ENCODE results near the gene GLP1R.

The GLP1R gene

DNA sequence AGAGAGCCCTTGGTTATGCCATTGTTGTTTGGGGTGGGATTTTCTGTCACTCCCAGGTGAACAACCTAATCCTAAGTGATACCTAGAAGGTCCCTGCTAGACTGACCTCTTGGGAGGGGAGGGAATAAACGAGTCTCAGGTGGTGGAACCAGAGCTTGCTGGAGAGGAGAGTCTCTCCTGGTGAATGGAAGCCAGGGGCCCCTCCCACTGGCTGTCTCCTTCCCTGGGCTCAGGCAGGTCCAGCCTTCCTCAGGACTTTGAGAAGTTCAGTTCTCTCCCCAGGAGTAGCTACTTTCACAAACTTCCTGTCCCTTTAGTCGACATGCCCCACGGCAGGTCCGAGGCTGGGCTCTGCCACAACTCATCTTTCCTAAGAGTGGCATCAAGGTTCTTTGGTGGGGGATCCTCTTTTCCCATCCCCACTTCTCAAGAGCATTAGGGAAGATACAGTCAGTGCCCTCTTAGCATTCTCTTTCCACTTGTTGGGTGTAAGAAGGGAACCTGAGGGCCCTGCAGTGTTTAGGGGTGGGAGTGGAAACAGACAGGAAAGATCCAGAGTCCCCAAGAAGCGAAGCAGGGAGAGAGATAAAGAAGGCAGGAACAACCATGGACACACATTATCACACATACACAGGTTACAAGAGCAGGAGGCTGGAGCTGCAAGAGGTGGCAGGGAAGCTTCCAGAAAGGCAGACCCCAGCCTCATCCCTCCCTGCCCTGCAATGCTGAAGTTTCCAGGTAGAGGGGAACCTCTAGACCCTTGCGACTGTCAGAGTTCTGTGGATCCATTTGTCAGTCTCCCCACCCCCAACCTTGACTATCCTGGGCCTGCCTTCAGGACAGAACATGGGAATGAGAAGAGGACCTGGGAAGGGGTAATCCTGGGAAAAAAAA, 900 bp upstream of the GLP1R start:
- DNase-seq = no peak

DNA sequence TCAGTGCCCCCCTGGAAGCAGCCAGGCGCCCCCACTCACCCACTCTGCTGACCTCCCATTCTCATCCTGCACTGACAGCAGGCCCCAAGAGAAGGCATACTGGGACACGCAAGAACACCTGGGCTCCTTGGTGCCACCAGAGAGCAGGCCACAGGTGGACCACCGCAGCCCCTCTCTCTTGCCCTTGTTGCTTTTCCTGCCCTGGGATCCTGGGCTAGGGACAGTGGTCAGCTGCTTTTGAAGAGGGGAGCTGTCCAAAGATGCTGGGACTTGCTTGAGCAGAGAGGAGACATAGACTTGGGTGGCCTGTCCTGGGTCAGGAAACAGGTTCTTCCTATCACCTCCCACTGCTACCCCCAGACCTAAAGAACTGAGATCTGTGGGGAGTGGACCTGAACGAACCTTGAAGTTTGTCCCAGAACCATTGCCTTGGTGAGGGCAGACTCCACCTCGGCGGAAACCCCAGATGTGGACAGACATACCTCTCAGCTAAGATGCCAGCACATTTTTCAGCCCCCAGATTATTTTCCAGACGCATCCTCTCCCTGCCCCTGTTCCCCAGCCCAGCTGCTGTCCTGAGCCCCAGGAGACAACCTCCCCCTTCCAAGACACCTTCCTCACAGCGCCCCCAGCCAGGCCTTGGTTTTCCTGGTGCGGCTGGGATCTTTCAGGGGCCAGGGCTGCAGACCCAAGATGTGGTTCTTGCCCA, 1.1 kb downstream of the GLP1R start:
- no peak for DNase-seq

DNA sequence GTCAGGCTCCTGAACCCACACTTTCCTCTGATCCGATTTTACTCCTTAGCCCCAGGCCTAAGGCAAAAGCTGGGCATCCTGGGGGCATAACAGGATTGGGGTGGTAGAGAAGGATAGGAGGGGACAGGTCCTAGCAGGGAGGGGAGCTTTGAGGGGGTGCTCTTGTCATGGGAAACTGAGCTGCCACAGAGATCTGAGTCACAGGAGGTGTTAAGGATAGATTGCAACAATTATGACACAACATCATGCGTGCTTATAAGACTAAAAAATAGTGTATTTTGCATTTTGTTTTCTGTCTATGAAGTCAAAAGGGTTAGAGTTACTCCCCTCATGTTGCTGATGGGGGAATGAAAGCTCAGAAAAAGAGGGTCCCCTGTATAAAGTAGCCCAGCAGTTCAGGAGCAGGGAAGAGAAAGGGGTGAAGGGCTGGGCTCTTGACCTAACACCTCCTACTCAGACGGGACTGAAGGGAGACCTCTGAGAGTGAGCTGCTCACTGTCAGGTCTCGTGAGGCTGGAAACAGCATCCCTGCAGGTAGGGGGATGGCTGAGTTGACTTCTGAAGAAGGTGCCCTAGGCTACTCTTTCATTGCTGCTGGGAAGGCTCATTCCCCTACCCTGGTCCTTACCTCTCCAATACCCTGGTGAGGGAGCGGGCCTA, 2.0 kb downstream of the GLP1R start:
- no peak for DNase-seq

DNA sequence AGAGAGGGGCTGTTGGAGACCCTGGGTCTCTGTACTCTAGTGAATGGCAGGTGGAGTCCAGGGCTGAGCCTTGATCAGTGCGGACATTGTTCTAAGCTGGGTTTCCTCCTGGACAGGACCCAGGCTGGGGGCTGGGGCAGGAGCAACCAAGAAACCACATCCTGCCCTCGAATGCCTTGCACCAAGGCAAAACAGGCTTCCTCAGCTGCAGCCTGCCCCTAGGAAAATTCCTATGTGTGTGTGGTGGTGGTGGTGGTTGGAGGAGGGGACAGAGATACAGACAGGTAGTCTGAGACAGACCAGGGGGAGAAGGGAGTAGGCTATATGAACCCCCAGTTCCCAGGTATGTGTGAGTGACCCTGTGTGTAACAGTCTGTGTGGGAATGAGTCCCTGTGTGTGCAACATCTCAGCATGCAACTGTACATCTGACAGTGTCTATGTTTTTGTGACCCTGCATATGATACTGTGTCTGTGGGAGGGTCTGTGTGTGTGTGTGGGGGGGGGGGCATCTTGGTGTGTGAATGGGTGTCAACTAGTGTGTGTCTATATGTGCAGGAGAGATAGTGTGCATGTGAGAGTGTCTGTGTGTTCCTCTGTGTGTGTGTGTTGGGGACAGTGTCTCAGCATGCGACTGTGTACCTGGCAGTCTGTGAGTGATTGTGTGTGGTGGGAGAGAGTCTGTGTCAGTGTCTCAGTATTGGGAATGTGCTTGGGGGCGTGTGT, 3.0 kb downstream of the GLP1R start:
- DNase-seq = no peak

- no peak for DNase-seq
These were observed 4.5 kb downstream of the GLP1R start for GRCh38 chr6:39053016-39053624.

GRCh38 chr6:39053854-39054576, 5.4 kb downstream of the GLP1R start:
- no peak for DNase-seq

- no peak for DNase-seq
These were observed 6.1 kb downstream of the GLP1R start for GRCh38 chr6:39054577-39055142.

DNA sequence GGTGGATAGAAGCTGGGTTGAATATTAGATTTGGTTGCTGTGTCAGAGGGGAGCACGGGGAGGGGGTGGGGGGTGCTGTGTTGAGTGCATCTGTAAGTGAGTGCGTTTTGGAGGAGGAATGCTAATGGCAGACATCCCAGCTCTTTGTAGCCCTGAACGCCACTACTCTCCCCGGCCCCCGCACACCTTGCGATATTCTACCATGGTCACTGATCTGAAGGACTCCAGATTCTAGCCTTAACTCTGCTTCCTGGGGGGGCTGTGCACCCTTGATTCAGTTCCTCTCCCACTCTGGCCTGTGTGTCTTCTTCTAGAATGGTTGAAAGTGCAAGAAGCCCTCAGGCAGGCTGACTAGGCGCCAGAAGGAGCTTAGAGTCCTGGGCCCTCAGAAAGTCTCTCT, 7.1 kb downstream of the GLP1R start:
- no peak for DNase-seq

DNA sequence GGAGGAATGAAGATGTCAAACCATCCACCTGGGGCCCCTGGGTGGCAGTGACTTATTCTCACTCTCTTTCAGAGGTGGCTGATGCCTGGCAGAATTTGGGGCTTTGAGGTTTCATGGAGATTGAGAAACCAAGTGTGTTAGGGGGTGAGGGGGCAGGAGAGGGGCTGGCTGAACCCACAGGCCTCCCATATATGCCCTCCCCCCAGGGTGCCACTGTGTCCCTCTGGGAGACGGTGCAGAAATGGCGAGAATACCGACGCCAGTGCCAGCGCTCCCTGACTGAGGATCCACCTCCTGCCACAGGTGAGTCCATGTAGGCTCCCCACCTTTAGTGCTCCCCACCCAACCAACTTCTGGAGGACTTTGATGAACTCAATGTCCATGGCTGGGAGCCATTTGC, 7.6 kb downstream of the GLP1R start:
- no peak for DNase-seq

- no peak for DNase-seq
These were observed 8.1 kb downstream of the GLP1R start for GRCh38 chr6:39056681-39057080.

GRCh38 chr6:39057251-39058155, 8.9 kb downstream of the GLP1R start:
- DNase-seq = no peak

GRCh38 chr6:39058471-39059147, 10.0 kb downstream of the GLP1R start:
- DNase-seq = no peak

- no peak for DNase-seq
These were observed 11.1 kb downstream of the GLP1R start for GRCh38 chr6:39059496-39060310.

DNA sequence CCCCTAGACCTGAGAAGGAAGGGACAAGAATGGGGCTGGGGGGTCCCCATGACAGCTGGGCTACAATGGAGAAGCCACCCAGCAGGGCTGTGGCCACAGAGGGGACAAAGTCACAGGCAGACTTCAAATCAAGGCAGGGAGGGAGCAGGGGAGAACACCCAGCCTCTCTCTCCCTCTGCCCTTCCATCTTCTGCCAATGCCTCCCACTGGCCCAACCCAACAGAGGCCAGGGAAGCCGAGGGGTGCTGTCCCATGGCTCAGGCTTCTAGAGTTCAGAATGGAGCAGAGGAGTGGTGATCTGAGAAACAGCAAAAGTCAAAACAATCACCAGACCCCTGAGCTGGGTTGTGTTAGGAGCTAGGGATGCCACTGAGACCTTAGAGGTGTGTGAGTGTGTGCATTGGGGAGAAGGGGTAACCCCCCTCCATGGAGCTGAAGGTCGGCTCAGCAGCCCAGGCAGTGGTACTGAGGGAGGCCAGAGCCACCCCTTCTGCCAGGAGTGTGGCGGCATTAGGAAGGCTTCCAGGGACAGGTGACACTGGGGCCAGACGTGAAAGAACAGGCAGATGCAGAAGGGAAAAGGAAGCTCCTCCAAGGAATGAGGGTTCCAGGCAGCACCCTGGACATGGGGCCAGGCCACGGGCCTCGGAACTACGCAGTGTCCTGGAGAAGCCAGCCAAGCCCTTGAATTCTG, 12.0 kb downstream of the GLP1R start:
- DNase-seq = no peak

GRCh38 chr6:39061182-39061581, 12.6 kb downstream of the GLP1R start:
- DNase-seq = no peak

- DNase-seq = no peak
These were observed 13.0 kb downstream of the GLP1R start for GRCh38 chr6:39061588-39061987.

GRCh38 chr6:39062014-39062740, 13.6 kb downstream of the GLP1R start:
- no peak for DNase-seq

DNA sequence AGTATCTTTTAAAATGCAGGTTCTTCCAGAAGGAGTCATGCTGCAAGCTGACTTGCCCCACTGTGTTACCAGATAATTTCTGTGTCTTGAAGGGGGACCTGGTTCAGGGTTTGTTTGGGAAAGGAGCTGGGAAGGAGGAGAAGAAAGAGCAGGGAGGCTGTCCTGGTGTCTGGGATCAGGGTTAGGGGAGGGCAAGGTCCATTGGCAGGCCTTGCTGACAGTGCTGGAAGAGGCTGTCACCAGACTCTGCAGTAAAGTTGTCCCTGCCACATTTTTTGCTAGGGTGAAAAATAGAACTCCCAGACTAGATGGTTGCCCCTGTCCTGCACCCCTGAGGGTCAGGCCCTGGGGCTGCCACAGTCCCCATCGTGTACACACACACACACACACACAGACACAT, 14.9 kb downstream of the GLP1R start:
- no peak for DNase-seq

All from stimulated activated naive CD4-positive, alpha-beta T cell treated with Interleukin-2 at 50 U/mL for 16 hours (primary cell).